HepG2 (cell line): ENCODE data around the gene BCLAF1.

Experiments used
- CBX5 ChIP-seq: sonication (generic); formaldehyde crosslinking; IDR thresholded peaks from 2 replicates; pipeline ENCODE4 v1.4.0; 2020; ENCODE audit warnings: missing genetic modification reagents, borderline replicate concordance
- EED ChIP-seq: sonication (generic); formaldehyde crosslinking; IDR thresholded peaks from 2 replicates; pipeline ENCODE4 v1.5.0; 2020; ENCODE audit warnings: mild to moderate bottlenecking, missing genetic modification reagents

DNA sequence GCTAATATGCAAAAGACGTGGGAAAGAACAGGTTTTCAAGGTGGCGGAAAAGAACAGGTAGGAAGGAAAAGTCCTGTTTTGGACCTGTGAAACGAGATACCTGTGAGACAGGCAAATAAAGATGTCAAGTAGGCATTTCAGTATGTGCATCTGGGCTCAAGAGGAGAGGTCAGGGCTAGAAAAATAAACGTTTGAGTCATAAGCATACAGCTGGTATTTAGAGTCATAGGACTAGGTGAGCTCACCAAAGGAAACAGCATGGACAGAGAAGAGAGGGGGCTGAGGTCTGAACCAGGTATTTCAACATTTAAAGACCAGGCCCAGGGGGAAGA lies 54.4 kb downstream of the BCLAF1 start:
- TF ChIP-seq EED (CRISPR knock-in tag) (no peak), CBX5 (CRISPR knock-in tag) (no peak)
